Karpas-422 (cell line): Measurements from ENCODE around the gene RFPL4AL1. TPM values are rescaled to one million over a fixed set of nuclear protein-coding genes. Genes with fewer than 3 reads are reported as not detected.
"Not testable (repeated sequence)": the region's sequence is repeated elsewhere in the genome, so short reads cannot be mapped to it uniquely, and the experiment has no call there.

ENCODE experiments used
- DNase-seq: peaks from one replicate; pipeline ENCODE4 v3.0.0-alpha.2; 2015
- H2AFZ ChIP-seq: fragments of 200-600 bp; sonication (generic); 2 replicates; pipeline ENCODE4 v1.6.1; 2014; ENCODE audit warnings: antibody characterized with exemption, low read length, mixed read lengths
- H3K27ac ChIP-seq: fragments of 200-600 bp; sonication (generic); 2 replicates; pipeline ENCODE4 v1.5.1; 2014; ENCODE audit warnings: mild to moderate bottlenecking, low read length, moderate library complexity
- H3K27me3 ChIP-seq: fragments of 200-600 bp; sonication (generic); 2 replicates; pipeline ENCODE4 v1.6.1; 2014; ENCODE audit warnings: low read length, mixed read lengths
- H3K36me3 ChIP-seq: fragments of 200-600 bp; sonication (generic); 2 replicates; pipeline ENCODE4 v1.6.1; 2014; ENCODE audit warnings: low read length, mixed read lengths; ENCODE audit not compliant: insufficient read depth
- H3K4me1 ChIP-seq: fragments of 200-600 bp; sonication (generic); 2 replicates; pipeline ENCODE4 v1.6.1; 2014; ENCODE audit warnings: mild to moderate bottlenecking, low read length, mixed read lengths
- H3K4me2 ChIP-seq: fragments of 200-600 bp; sonication (generic); 2 replicates; pipeline ENCODE4 v1.6.1; 2014; ENCODE audit warnings: low read length, low read depth, mild to moderate bottlenecking; ENCODE audit not compliant: poor library complexity, severe bottlenecking
- H3K4me3 ChIP-seq: fragments of 200-600 bp; sonication (generic); 2 replicates; pipeline ENCODE4 v1.5.1; 2014; ENCODE audit warnings: mild to moderate bottlenecking, antibody characterized with exemption, low read length, mixed read lengths
- H3K79me2 ChIP-seq: fragments of 200-600 bp; sonication (generic); 2 replicates; pipeline ENCODE4 v1.6.1; 2014; ENCODE audit warnings: mild to moderate bottlenecking, low read length, mixed read lengths
- H3K9ac ChIP-seq: fragments of 200-600 bp; sonication (generic); 2 replicates; pipeline ENCODE4 v1.6.0; 2014; ENCODE audit warnings: low read length
- H3K9me2 ChIP-seq: fragments of 200-600 bp; sonication (generic), shearing (Covaris generic); replicated peaks from 2 replicates; pipeline ENCODE4 v1.6.0; 2014; ENCODE audit warnings: mild to moderate bottlenecking, low read length, moderate library complexity; ENCODE audit not compliant: insufficient read depth
- H3K9me3 ChIP-seq: fragments of 300-700, 200-600 bp; sonication (generic); 2 replicates; pipeline ENCODE4 v1.6.1; 2014; ENCODE audit warnings: low read length, mixed read lengths
- H4K20me1 ChIP-seq: fragments of 200-600 bp; sonication (generic); 2 replicates; pipeline ENCODE4 v1.6.1; 2014; ENCODE audit warnings: mild to moderate bottlenecking, antibody characterized with exemption, low read length, low read depth; ENCODE audit not compliant: insufficient read depth
- total RNA-seq: library from RNA; depleted of rRNA; stranded (reverse); fragments of >200 nt; shearing (Covaris generic); gene quantifications from 2 replicates; pipeline ENCODE4 v1.2.3, GENCODE V29; 2014; ENCODE audit warnings: low replicate concordance; rRNA removed

RFPL4AL1 gene
- total RNA-seq = not detected in 2 replicates

GRCh38 chr19:55768818-55769217 lies at the start of gene RFPL4AL1:
TSS of gene RFPL4AL1 (plus strand) at chr19:55769118. CDS start at chr19:55771805, 2,687 bp downstream.
- DNase-seq, H3K79me2 ChIP-seq: not testable (repeated sequence)

GRCh38 chr19:55720214-55720746 lies 48.6 kb upstream of the RFPL4AL1 start:
- peaks cover 6% of the 10 kb centered on the region for H3K27me3 ChIP-seq

More at GRCh38 chr19:55768818-55769217, at the start of gene RFPL4AL1:
- H3K4me1 ChIP-seq, H3K9me3 ChIP-seq, H3K9me2 ChIP-seq, H2AFZ ChIP-seq, H3K27me3 ChIP-seq, H3K4me3 ChIP-seq, H4K20me1 ChIP-seq, H3K4me2 ChIP-seq, H3K27ac ChIP-seq, H3K36me3 ChIP-seq, H3K9ac ChIP-seq: not testable (repeated sequence)

GRCh38 chr19:55720801-55721200 lies 48.1 kb upstream of the RFPL4AL1 start:
- Histone ChIP-seq H3K36me3 (no peaks in the 10 kb centered on the region), H2AFZ (no peak overlapping the region), H3K9me2 (no peaks in the 10 kb centered on the region), H3K9ac (no peak overlapping the region), H3K4me1 (no peaks in the 10 kb centered on the region), H4K20me1 (no peaks in the 10 kb centered on the region), H3K9me3 (peaks cover 19% of the 10 kb centered on the region), H3K4me3 (no peak overlapping the region), H3K79me2 (no peaks in the 10 kb centered on the region), H3K27me3 (peaks cover 6% of the 10 kb centered on the region), H3K4me2 (no peak overlapping the region), H3K27ac (no peak overlapping the region)
- DNase-seq = no peak

More at GRCh38 chr19:55720214-55720746, 48.6 kb upstream of the RFPL4AL1 start:
- no peak overlapping the region for H3K27ac ChIP-seq
- H4K20me1 ChIP-seq = no peaks in the 10 kb centered on the region
- H3K4me3 ChIP-seq = no peak overlapping the region
- no peak for DNase-seq
- H3K9me3 ChIP-seq = peaks cover 19% of the 10 kb centered on the region
- no peaks in the 10 kb centered on the region for H3K79me2 ChIP-seq
- no peak overlapping the region for H3K9ac ChIP-seq
- no peak overlapping the region for H2AFZ ChIP-seq
- no peaks in the 10 kb centered on the region for H3K36me3 ChIP-seq
- H3K9me2 ChIP-seq = no peaks in the 10 kb centered on the region
- H3K4me1 ChIP-seq = no peaks in the 10 kb centered on the region
- H3K4me2 ChIP-seq = no peak overlapping the region

GRCh38 chr19:55723491-55723890 lies 45.4 kb upstream of the RFPL4AL1 start:
- Histone ChIP-seq H3K9me2 (no peaks in the 10 kb centered on the region), H3K36me3 (no peaks in the 10 kb centered on the region), H3K9me3 (peaks cover 19% of the 10 kb centered on the region), H3K4me2 (no peak overlapping the region), H3K27me3 (peaks cover 9% of the 10 kb centered on the region), H4K20me1 (no peaks in the 10 kb centered on the region), H3K4me3 (no peak overlapping the region), H3K79me2 (no peaks in the 10 kb centered on the region), H2AFZ (no peak overlapping the region), H3K27ac (no peak overlapping the region), H3K4me1 (no peaks in the 10 kb centered on the region), H3K9ac (no peak overlapping the region)
- DNase-seq = no peak

GRCh38 chr19:55730378-55730777 lies 38.5 kb upstream of the RFPL4AL1 start:
- H3K4me3 ChIP-seq, DNase-seq, H3K79me2 ChIP-seq, H3K9me2 ChIP-seq, H3K36me3 ChIP-seq, H4K20me1 ChIP-seq, H3K9ac ChIP-seq, H3K4me1 ChIP-seq, H3K4me2 ChIP-seq, H3K9me3 ChIP-seq, H3K27me3 ChIP-seq, H2AFZ ChIP-seq, H3K27ac ChIP-seq: not testable (repeated sequence)

- Histone ChIP-seq H3K9me2 (no peaks in the 10 kb centered on the region), H3K4me2 (no peak within 1 kb of the TSS), H3K4me3 (no peak within 1 kb of the TSS), H4K20me1 (no peaks in the 10 kb centered on the region), H3K36me3 (no peaks in the 10 kb centered on the region), H3K9ac (no peak within 1 kb of the TSS), H3K27ac (no peak within 1 kb of the TSS), H3K27me3 (no peaks in the 10 kb centered on the region), H3K79me2 (no peaks in the 10 kb centered on the region), H2AFZ (no peak within 1 kb of the TSS), H3K9me3 (no peaks in the 10 kb centered on the region), H3K4me1 (no peaks in the 10 kb centered on the region)
- no peak for DNase-seq
Measured at GRCh38 chr19:55738302-55738701, 30.6 kb upstream of the RFPL4AL1 start, which contains the start of gene NLRP9. TSS of gene NLRP9 (minus strand) at chr19:55738402. CDS start at chr19:55738374, 28 bp downstream.

- no peak for DNase-seq
- Histone ChIP-seq H2AFZ (no peak overlapping the region), H3K27me3 (no peaks in the 10 kb centered on the region), H3K27ac (no peak overlapping the region), H3K36me3 (no peaks in the 10 kb centered on the region), H3K79me2 (no peaks in the 10 kb centered on the region), H3K9me3 (no peaks in the 10 kb centered on the region), H4K20me1 (no peaks in the 10 kb centered on the region), H3K4me1 (peaks cover 3% of the 10 kb centered on the region; the same call in 1 of the 2 replicates), H3K4me3 (no peak overlapping the region), H3K9me2 (no peaks in the 10 kb centered on the region), H3K9ac (no peak overlapping the region), H3K4me2 (no peak overlapping the region)
Measured at GRCh38 chr19:55750715-55751114, 18.2 kb upstream of the RFPL4AL1 start.

- H2AFZ ChIP-seq = no peak overlapping the region
- no peaks in the 10 kb centered on the region for H3K79me2 ChIP-seq
- no peaks in the 10 kb centered on the region for H3K36me3 ChIP-seq
- H4K20me1 ChIP-seq = no peaks in the 10 kb centered on the region
- no peak for DNase-seq
- no peak overlapping the region for H3K4me3 ChIP-seq
- H3K9me2 ChIP-seq = no peaks in the 10 kb centered on the region
- no peak overlapping the region for H3K9ac ChIP-seq
- no peaks in the 10 kb centered on the region for H3K4me1 ChIP-seq
- H3K27me3 ChIP-seq = no peaks in the 10 kb centered on the region
- no peak overlapping the region for H3K4me2 ChIP-seq
- no peaks in the 10 kb centered on the region for H3K9me3 ChIP-seq
- no peak overlapping the region for H3K27ac ChIP-seq
Measured at GRCh38 chr19:55753401-55753800, 15.5 kb upstream of the RFPL4AL1 start.
